Epithelial cell of prostate (primary cell): ENCODE results near the gene AGBL1.

ENCODE experiments used
- DNase-seq: peaks from one replicate; pipeline ENCODE4 v3.0.0-alpha.2; 2011; ENCODE audit warnings: low read depth, low spot score
- H3K27ac ChIP-seq: fragments of 450-650 bp; 2 replicates; pipeline ENCODE4 v1.5.1; 2017; ENCODE audit warnings: mild to moderate bottlenecking

Gene AGBL1

DNA sequence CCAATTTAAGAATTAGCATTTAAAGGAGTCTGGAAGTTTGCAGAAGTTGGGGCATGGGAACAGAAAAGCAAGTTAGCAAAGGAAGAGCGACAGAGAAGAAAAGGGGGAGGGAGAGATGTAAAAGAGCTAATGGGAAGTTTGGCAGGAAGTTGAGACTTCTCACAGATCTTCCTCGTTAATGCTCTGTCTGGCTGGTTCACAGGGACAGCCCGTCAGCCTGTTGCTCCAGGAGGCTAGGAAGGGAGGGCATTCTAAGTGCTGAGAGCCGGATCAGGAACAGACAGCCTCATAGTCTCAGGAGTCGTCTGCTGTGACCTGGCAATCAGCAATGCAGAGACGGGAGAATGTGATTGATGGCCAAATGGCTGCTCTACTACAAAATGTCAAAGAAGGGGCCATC is 150.3 kb downstream of the AGBL1 start:
- no peak for DNase-seq
- H3K27ac ChIP-seq, result no peak overlapping the region

DNA sequence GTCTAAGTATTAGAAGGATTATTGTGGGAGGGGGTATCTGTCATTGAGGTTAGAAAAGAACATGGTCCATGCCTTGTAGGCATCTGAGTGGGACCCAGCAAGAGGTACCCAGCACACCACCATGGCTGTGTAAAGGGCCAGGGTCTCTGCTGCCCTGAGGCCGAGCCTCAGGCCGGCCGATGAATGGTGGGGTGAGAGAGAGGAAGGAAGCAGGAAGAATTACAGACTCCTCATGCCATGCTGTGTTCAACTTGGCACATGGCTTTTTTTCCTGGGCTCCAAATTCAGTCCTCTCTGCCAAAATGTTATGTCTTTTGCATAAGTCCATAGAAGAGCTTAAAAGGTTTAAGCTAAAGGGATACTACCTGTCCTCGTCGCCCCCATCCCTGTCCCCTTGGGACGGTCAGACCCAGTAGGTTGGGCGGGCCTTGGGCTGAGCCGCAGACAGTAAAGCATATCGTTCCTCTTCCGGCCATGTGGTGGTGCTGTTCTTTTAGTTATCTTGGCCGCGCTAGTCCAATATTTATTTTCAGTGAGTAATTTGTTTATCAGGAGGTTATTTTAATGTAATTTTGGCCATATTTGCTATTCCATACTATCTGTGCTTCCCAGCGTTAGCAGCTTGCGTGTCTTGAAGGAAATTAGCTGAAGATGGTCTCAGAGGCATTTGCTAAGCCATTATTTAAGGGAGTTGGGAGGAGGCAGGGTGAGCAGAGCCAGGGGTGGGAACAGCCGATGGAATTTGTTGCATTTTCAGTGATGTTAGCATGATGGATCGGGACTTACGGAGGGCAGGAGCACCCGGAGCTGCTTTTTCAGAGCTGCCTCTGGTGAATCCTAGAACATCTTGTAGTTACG is 152.4 kb downstream of the AGBL1 start:
- no peak overlapping the region for H3K27ac ChIP-seq
- no peak for DNase-seq

DNA sequence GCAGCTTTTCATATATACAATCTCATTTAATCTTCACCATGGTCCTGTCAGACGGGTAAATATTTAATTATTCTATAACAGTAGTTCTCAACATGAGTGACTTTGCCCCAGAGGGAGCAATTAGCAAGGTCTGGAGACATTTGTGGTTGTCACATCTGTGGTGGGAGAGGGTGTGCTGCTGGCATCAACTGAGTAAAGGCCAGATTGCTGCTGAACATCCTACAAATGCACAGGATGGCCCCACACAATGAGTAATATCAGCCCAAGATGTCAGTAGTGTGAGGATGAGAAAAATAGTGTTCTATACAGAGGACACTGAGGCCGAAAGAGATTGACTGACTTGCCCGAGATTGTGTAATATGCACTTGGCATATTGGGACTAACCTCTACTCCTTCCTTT is 156.0 kb downstream of the AGBL1 start:
- no peak overlapping the region for H3K27ac ChIP-seq
- no peak for DNase-seq

DNA sequence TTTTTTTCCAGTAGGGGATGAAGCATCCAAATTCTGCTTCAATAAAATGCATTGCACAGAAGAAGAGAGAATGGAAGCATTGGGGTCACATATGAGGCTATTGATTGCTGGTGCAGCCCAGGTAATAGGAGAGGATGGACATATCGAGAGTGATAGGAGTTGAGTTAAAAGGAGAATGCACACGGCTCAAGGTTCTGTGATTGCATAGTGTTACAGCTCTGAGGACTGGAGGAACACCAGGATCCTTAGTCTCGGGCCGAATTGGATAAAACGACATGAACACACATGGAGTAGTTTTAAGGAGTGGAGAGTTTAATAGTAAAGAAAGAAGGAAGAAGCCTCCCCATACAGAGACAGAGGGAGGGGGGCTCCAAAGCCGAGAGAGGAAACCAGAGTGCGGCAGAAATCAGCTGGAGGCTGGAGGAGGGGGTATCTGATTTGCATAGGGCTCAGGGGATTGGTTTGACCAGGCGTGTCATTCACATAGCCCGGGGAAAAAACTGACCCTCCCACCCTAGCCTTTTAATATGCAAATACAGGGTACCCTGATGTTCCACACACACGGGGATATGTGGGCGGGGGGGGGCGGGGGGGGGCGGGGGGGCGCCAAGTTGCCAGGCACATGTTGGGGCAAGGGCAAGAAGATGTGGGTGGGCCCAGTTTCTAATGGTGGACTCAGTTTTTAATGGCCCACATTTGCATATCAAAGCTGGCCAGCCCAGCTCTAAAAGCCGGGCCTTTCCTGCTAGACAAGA is 156.9 kb downstream of the AGBL1 start:
- DNase-seq, result no peak
- H3K27ac ChIP-seq, result no peak overlapping the region

DNA sequence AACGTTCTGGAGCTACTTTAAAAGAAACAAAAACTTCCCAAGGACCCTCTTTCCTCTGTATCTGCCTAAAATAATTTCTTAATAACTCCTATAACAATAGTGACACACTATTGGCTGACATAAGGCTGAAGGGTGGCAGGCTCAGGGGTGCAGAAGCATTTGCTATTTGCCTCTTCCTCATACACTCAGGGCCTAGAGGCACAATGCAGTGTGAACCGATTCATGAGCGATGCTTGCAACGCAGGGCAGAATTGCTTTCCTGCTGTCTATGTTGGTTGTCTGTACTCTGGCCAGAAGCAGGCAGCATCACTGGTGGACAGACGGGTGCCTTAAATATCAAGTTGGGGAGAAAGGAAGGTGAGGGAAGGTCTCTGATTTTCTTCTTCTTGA is 157.4 kb downstream of the AGBL1 start:
- H3K27ac ChIP-seq, result no peak overlapping the region
- no peak for DNase-seq

DNA sequence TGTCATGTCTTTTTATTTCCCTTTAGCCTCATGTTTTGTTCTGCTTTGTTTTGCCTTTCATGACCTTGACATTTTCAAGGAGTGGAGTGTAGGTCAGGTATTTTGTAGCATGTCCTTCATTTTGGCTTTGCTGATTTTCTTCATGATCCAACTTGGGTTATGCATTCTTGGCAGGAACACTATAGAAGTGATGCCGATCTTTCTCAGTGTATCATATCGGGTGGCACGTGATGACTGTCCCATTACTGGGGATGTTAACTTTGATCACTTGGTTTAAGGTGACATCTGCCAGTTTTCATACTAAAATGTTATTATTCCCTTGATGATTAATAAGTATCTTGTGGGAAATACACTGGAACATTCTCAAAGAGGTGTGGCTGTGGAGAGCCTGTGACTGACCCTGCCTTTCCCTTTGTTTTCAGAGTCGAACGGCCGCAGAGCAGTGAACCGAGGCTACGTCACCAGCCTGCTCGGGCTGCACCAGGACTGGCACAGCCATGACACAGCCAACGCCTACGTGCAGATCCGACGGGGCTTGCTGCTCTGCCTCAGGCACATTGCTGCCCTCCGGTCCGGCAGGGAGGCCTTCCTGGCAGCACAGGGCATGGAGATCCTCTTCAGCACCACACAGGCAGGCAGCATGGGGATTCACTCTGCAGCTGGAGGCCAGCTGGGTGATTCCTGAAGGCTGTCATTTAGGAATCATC is 167.7 kb downstream of the AGBL1 start:
- H3K27ac ChIP-seq, result no peak overlapping the region
- DNase-seq, result no peak

DNA sequence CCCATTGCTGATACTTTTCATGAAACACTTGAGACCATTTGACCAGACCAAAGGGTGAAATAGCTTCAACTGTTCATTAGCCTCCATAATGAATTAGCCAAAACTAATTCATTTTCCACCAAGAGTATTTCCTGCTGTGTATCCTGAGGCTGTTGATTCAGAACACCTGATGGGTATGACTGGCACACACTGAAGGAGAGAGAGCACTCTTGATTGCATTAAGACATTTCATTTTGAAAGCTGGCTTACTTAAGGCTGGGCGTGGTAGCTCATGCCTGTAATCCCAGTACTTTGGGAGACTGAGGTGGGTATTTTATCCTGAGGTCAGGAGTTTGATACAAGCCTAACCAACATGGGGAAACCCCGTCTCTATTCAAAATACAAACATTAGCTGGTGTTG is 175.6 kb downstream of the AGBL1 start:
- no peak for DNase-seq
- no peak overlapping the region for H3K27ac ChIP-seq

DNA sequence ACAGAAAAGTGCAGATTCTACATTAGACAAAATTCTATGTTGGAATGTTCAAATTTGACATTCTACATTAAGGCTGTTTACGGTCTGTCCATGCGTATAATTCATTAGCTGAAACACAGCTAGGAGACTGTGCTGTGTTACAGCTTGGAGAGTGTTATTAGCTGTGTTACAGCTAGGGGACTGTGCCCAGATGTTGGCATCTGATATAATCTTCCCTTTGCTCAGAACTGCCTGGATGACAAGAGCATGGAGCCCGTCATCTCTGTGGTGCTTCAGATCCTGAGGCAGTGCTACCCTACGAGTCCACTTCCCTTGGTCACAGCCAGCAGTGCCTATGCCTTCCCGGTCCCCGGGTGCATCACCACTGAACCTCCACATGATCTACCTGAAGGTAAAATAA is 177.0 kb downstream of the AGBL1 start:
- no peak overlapping the region for H3K27ac ChIP-seq
- DNase-seq, result no peak

DNA sequence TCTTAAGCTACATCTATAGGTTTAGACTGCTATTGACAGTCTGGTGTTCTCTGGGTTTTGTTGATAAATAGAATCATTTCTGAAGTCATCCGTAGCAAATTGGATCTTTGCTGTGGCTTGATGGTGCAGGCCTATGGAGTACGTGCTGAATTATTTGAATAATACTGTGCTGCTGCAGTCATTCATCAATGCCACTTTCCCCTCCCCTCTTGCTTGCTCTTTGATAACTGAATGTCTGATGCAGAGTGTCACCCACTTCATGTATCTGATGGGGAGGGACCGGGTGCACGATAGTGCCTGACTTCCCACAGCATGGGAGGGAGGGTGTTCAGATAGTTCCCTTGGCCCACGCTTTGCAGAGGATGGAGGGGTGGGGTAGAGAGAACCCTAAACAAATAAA is 179.9 kb downstream of the AGBL1 start:
- no peak for DNase-seq
- no peak overlapping the region for H3K27ac ChIP-seq

DNA sequence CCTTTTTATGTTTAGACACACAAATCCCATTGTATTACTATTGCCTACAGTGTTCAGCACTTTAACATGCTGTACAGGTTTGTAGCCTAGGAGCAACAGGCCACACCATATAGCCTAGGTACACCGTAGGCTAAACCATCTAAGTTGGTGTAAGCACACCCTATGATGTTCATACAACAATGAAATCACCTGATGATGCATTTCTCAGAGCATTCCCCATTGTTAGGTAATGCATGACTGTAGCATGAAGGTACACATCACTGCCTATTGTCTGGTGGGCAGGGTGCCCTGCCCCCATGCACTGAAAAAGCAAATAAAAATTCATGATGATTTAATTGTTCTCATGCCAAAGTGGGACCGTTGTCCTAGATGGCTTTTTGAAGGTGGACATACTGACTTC is 183.6 kb downstream of the AGBL1 start:
- DNase-seq, result no peak
- peak overlapping the region; percentile 20 for H3K27ac ChIP-seq

DNA sequence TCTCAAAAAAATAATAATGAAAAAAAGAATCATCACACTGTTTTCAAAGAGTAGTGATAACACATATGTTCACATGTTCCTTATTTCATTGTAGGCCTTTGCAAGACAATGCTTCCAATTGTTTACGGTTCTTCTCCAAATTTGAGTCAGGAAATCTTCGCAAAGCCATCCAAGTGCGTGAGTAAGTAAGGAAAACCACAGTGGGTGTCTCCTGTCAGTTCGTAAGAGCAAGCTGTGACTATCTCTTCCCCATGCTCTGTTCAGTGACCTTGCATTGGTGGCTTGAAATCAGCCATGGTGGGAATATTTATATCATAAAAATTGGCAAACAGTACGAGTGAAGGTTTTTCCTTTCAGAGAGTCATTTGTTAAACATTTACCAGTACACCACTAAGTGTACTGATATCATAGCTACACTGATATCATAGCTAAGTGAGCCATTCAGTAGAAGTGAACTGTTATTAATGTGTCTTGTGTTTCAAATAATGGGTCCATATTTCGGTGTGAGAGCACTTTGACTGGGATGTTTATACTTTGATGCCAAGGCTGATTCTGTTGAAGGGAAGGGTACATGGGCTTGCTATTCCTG is 187.3 kb downstream of the AGBL1 start:
- DNase-seq, result no peak
- peak overlapping the region; percentile 93 for H3K27ac ChIP-seq

DNA sequence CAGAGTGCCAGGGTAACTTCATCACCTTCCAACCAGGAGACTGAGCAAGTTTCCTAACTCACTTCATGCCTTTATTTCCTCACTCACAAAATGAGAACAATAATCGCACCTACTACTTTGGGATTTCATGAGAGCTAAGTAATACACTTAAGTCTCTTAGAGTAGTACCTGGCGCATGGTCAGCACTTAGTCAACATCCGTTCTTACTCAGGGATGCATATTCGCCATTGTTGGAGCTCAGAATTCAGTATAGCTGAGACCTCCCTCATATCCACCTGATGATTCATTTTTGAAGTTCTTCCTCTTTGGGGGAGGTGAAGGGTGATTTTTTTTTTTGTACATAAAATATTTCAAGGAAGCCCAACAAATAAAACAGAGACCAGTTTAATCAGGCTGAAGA is 188.2 kb downstream of the AGBL1 start:
- DNase-seq, result peak; percentile 52
- H3K27ac ChIP-seq, result peak overlapping the region; percentile 93

DNA sequence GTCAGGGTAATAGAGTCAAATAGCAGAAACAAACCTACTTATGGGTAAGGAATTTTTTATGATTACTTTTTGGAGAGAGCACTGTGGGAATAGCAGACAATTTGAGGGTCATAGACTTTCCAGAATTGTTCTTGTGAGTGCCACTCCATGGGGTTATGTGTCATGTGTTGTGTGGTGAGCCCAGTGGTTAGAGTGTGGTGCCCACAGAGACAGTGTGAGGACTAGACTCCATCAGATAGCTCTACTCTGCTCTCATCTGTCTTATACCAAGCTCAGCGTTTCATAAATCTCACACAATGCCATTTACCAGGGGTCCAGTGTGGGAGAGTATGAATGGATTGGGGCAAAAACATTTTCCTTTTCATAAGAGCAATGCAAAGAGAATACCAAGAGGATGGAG is 188.9 kb downstream of the AGBL1 start:
- H3K27ac ChIP-seq, result peak overlapping the region; percentile 93
- DNase-seq, result no peak

DNA sequence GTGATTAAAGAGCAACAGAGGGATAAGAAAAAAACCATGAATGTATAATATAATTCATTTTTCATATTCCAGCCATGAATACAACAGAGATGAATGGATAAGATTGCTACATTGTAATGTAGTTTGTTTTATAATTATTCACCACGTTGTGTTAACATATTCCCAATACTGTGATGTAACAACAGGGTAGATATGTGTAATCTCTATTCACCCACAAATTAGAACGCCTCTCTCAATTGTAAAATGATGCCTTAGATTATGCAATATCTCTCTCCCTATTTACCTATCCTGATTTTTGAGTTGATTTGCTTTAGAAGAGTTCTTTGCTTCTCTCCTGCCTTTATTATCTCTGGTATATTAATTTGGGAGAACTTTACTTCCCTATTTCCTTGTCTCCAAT is 193.6 kb downstream of the AGBL1 start:
- no peak for DNase-seq
- H3K27ac ChIP-seq, result peak overlapping the region; percentile 32

DNA sequence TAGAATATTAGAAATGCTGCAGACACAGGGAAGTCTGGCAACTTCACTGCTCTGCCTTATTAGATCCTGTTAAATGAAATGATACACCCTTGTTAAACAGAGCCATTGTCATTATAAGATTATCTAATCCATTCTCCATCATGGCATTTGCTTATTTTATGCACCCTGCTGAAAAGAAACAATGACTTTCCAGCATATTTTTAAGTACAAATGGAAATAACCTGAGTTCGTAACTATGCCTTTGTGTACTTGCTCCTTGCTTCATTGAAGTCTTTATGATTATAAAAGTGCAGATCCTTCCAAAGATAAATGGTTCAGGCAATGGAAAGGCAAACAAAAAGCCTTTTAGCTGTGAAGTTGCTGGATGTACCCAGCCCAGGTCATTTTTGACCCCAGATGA is 195.7 kb downstream of the AGBL1 start:
- H3K27ac ChIP-seq, result no peak overlapping the region
- no peak for DNase-seq

DNA sequence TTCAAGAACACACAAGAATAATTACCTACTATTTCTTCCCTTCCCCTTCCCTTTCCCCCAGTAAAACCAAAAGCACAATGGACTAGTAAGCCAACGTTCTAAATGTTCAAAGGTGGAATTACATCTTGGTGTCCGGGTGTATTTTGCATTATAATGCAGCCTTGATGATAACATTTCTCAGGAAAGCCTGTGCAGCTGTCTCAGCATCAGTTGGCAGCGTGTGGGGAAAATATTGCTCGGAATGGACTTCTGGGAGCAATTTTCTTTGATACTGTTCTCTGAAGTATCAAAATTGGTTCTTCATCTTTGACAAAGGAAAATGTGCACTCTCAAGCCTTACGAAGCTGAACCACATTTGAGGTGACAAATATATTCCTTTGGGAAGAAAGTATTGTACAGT is 198.9 kb downstream of the AGBL1 start:
- no peak overlapping the region for H3K27ac ChIP-seq

DNA sequence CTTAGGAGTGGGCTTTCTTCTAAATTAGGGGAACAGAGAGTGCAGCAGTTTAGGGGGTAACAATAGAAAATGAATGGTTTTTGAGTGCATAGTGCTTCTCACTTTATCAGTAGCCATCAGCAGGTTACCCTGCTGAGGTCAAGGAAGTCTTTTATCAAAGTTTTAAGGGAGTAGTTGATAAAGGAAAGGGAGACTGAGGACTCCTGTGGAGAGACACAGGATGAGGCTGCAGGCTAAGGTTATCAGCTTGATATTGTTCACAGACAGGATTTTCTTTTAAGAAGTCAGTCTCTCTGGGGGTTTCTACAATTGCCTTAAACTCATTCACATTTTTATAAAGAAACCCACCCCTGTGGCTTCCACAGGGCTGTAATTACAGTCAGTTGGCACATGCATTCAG is 205.0 kb downstream of the AGBL1 start:
- DNase-seq, result no peak
- H3K27ac ChIP-seq, result no peak overlapping the region

More for the DNA sequence above, 198.9 kb downstream of the AGBL1 start:
- DNase-seq, result no peak

DNA sequence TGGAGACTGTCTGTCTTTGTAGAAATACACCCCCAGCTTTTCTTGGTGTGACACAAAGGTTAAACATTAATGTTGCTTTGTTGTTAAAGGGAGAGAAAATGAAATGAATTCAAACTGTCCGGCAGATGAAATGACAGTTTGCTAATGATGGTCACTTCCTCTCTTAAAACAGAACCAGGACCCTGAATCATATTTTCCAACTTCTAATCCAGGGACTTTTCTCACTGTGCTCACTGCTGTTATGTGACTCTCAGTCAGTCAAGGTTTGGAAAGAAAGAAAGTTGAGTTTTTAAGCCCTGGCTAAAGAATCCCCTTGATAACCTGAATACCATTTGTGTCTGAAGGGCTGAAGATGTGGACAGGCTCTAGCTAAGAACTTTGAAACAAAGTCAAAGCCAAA is 215.8 kb downstream of the AGBL1 start:
- no peak overlapping the region for H3K27ac ChIP-seq
- no peak for DNase-seq

DNA sequence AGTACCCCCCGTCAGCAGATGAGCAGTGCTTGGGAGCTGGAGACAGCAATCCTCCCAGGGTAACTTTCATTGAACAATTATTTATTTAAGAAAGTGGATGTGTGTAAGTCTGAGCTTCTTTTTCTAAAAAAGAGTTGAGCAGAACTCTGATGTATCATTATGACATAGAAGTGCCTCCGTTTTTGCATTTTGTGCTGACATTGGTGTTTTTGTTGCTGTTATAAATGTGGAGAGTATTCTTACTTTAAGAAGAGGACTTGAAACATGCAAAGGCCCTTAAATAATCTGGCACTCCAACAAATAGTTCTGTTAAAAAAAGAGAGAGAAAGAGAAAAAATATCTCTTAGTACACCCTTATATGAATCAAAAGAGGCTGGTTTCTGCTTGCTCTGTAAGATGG is 217.1 kb downstream of the AGBL1 start:
- no peak for DNase-seq
- H3K27ac ChIP-seq, result no peak overlapping the region

DNA sequence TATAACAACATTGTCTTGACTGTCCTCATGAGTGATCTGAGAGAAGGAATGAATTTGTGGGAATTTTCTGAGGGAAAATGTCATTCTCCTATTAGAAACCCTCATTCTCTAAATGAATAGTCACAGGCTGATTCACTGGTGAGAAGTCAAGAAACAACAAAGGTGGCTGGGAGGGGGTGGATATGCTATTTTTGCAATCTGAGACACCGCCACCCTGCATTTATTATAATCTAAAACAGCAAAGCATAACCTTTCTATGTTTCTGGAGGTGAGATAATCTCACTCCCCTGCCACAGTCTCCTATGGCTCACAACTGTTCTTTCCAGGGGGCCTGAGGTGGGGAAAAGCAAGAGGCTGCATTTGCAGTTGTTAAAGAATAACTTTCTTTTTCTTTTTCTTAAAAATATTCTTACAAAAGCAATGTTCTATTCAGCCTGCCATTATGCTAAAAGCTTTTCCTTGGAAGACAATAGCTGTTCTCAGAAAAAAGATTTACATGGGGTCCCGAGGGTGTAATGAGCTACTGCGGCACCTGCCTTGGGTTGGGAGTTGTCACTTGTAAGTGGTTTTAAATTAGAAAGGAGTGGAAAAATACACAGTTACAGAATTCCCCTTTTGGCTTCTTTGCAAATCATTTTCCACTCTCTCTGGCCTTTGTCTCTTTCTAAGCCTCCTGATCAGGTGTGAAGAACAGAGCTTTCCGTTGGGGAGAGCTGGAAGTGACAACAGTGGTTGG is 220.9 kb downstream of the AGBL1 start:
- peak overlapping the region; percentile 60 for H3K27ac ChIP-seq
- no peak for DNase-seq
